RWPE1 (cell line): ENCODE results near the gene FITM2.

Experiments used
- CTCF ChIA-PET: fragments of 350-600 bp; sonication (Branson Sonifier 250); formaldehyde crosslinking; extraction: SDS; loops from one replicate; lab custom pipeline; 2021; lab: Yijun Ruan, JAX
- POLR2A ChIA-PET: fragments of 400-600 bp; formaldehyde crosslinking; extraction: SDS; loops from one replicate; lab custom pipeline; 2020; ENCODE audit warnings: antibody characterized with exemption; ENCODE audit not compliant: low non-redundant PET; lab: Yijun Ruan, JAX
- DNase-seq: peaks from one replicate; pipeline ENCODE4 v3.0.0; 2012; ENCODE audit warnings: low spot score
- H3K27ac ChIP-seq: fragments of 450-650 bp; 2 replicates; pipeline ENCODE4 v1.5.1; 2017
- CTCF ChIP-seq: fragments of 450-650 bp; conservative IDR thresholded peaks from 2 replicates; pipeline ENCODE4 v1.5.1; 2017; ENCODE audit warnings: low read depth, mild to moderate bottlenecking

The FITM2 gene

GRCh38 chr20:44310664-44311639, at the start of gene FITM2:
Gene FITM2 (minus strand): TSS chr20:44311202. CDS start chr20:44311148, 54 bp downstream.
- peak within 1 kb of the TSS; percentile 67 for H3K27ac ChIP-seq
- POLR2A ChIA-PET: interaction anchor here (0.7 to 1.6 kb wide), 6 partner anchors 94 to 158 kb away, joined by 3 to 7 read pairs (median 4); no protein-coding TSS in a partner anchor
- CTCF ChIA-PET: interaction anchor here (0.5 to 4.4 kb wide), 41 partner anchors 9 to 1905 kb away, joined by 3 to 145 read pairs (median 4); partner anchors contain the start of genes OSER1 and TTPAL
- peak; percentile 100 for TF ChIP-seq CTCF
- DNase-seq: peak; percentile 100

GRCh38 chr20:44360221-44360620, 49.2 kb upstream of the FITM2 start:
- DNase-seq: no peak
- CTCF ChIA-PET: interaction anchor here (0.6 kb wide), 1 partner anchor 40 kb away, joined by 3 read pairs; no protein-coding TSS in a partner anchor
- H3K27ac ChIP-seq: no peak overlapping the region
- TF ChIP-seq CTCF: no peak
- POLR2A ChIA-PET: no interaction called here

GRCh38 chr20:44358776-44359175, 47.8 kb upstream of the FITM2 start:
- DNase-seq: no peak
- ChIA-PET POLR2A (no interaction called here), CTCF (no interaction called here)
- H3K27ac ChIP-seq: no peak overlapping the region
- TF ChIP-seq CTCF: no peak

- no peak for TF ChIP-seq CTCF
- DNase-seq: no peak
- POLR2A ChIA-PET: no interaction called here
- H3K27ac ChIP-seq: no peak overlapping the region
- CTCF ChIA-PET: interaction anchor here (0.6 kb wide), 2 partner anchors 12 to 128 kb away, joined by 3 read pairs; no protein-coding TSS in a partner anchor
These were observed 46.6 kb upstream of the FITM2 start for GRCh38 chr20:44357555-44358125.

- TF ChIP-seq CTCF: no peak
- no peak for DNase-seq
- POLR2A ChIA-PET: no interaction called here
- H3K27ac ChIP-seq: no peak overlapping the region
- CTCF ChIA-PET: no interaction called here
These were observed 46.0 kb upstream of the FITM2 start for GRCh38 chr20:44357020-44357419.

GRCh38 chr20:44356353-44356723, 45.3 kb upstream of the FITM2 start:
- no peak overlapping the region for H3K27ac ChIP-seq
- CTCF ChIA-PET: no interaction called here
- POLR2A ChIA-PET: no interaction called here
- DNase-seq: no peak
- no peak for TF ChIP-seq CTCF
